Lower leg skin (tissue), 4 donors: ENCODE data around the gene IFT80. TPM values are rescaled to one million over a fixed set of nuclear protein-coding genes. Genes with fewer than 3 reads are reported as not detected.

Experiments used
- DNase-seq, 2 donors: peaks; one replicate each; pipeline ENCODE4 v3.0.0-alpha.2; 2019; ENCODE audit warnings: low spot score in 2 of 2
- H3K4me3 ChIP-seq: fragments of 200-600 bp; sonication (generic); 2 replicates; pipeline ENCODE4 v1.5.1; 2017; ENCODE audit warnings: mild to moderate bottlenecking, low read depth; ENCODE audit not compliant: poor library complexity, severe bottlenecking
- CTCF ChIP-seq, 3 donors: fragments of 450-650 bp; IDR thresholded peaks; one replicate each; pipeline ENCODE4 v1.5.1; 2016; ENCODE audit warnings: antibody characterized with exemption in 3 of 3, mild to moderate bottlenecking in 3 of 3, moderate library complexity in 2 of 3
- POLR2A ChIP-seq, 2 donors: fragments of 450-650 bp; IDR thresholded peaks; one replicate each; pipeline ENCODE4 v1.6.1; 2016 to 2017; ENCODE audit warnings: antibody characterized with exemption in 2 of 2, mild to moderate bottlenecking in 1 of 2, moderate library complexity in 1 of 2
- WGBS, 2 donors: methylation state at CpG; one replicate each; pipeline ENCODE4 v1.1.5; 2018; 5-methylcytosine and 5-hydroxymethylcytosine counted together
- intact Hi-C: fragments of 100-400 bp; cut with DNase I; formaldehyde crosslinking; loops from one replicate; pipeline ENCODE4 v1.15.0; 2023; ENCODE audit warnings: low total_unique reads
- total RNA-seq, 4 donors: library from RNA; depleted of rRNA; stranded (reverse); fragments of >200 nt; gene quantifications; one replicate each; pipeline ENCODE4 v1.1.0, GENCODE V29; 2016

Gene IFT80
- total RNA-seq, 4 donors from 2014 or later, result 9.7 to 15.7 (median 15.3) TPM

DNA sequence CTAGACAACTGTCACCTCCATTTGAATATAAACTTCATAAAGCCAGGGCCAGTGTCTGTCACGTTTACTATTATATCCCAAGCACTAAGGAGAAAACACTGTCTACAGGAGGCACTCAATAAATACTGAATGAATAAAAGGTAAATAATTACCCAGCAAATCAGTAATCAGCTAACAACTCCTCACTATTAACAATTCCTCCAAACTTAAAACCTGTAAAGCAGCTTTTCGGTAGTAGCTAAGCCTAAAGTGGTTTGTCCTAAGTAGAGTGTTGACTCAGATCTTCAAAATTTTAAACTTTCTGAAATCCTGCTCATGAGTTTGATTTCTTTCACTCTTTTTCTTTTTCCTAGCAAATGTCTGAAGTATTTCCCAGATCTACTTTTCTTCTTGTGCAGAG, 133.9 kb downstream of the IFT80 start:
- WGBS, 2 donors, result 93 to 97% methylated on average over 2 of the region's 2 CpGs

DNA sequence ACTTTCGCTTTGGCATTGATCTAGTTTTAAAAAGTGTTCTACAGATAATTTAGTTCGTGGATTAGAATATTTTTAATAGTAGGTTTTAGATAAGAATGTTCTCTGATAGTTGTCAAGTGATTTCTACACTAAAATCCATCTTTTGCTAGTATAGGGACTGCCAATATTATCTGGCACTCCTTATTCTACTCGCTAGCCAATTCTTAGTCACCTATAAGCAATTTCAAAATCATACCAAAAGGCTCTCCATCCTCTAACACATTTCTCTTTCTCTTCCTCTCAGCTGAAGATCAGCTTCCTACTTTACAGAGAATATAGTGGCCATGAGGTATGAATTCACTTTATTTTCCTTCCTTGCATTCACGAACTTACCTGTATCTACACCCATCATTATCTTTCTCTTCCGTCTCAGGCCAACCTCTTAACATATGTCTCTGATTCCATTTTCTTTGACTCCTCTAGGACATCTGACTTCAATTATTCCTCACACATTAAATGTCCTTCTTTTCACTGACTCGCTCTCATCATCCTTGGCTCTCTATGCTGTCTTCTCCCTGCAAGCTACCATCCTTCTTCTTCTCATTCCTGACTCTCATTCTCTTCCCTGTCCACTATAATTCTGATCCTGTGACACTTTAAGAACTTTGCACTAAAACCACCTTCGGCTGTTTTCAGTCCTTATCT, 138.3 kb downstream of the IFT80 start:
- H3K4me3 ChIP-seq, result no peak overlapping the region
- DNase-seq, result no peak
- intact Hi-C loops, result no loop called here
- TF ChIP-seq POLR2A (IDR thresholded peaks at IDR 0.05) (no peak), CTCF (IDR thresholded peaks at IDR 0.05) (no peak)
- 74 to 80% methylated on average over 7 of the region's 7 CpGs for WGBS, 2 donors

More for the DNA sequence above, 133.9 kb downstream of the IFT80 start:
- no peak for DNase-seq
- intact Hi-C loops, result no loop called here
- TF ChIP-seq POLR2A (IDR thresholded peaks at IDR 0.05) (no peak), CTCF (IDR thresholded peaks at IDR 0.05) (no peak)
- H3K4me3 ChIP-seq, result no peak overlapping the region

DNA sequence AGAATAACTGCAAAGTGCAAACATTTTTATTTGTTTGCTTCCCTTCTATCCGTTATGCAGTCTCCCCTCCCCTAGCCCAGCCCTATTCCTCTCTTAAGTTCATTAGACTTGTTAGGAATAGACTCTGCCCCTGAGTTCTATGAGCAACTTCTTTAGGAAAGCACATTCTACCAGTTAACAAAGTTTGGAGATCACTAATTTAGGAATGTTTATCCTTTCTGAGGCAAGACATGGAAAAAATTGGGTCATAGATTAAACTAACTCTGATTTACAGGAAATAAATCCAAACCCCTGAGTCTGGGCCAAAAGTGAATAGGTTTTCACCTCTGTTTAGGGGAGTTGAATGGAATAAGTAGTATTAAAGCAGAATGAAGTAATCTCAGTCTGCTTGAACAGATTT, 139.4 kb downstream of the IFT80 start:
- H3K4me3 ChIP-seq, result no peak overlapping the region
- TF ChIP-seq POLR2A (IDR thresholded peaks at IDR 0.05) (no peak), CTCF (IDR thresholded peaks at IDR 0.05) (no peak)
- 80 to 91% methylated on average over 1 of the region's 1 CpG for WGBS, 2 donors
- no peak for DNase-seq
- intact Hi-C loops, result no loop called here

DNA sequence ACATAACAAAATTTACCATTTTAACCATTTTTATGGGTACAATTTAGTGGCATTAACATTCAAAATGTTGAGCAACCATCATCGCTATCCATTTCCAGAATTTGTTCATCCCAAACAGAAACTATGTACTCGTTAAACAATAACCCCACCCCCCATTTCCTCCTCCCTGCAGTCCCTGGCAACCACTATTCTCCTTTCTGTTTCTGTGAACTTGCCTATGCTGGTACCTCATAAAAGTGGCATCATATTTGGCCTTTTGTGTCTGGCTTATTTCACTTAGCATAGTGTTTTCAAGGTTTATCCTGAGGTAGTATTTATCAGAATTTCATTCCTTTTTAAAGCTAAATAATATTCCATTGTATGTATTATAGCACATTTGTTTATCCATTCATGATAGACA, 141.4 kb downstream of the IFT80 start:
- no peak for DNase-seq
- H3K4me3 ChIP-seq, result no peak overlapping the region
- 81 to 83% methylated on average over 2 of the region's 2 CpGs for WGBS, 2 donors
- intact Hi-C loops, result no loop called here
- TF ChIP-seq CTCF (IDR thresholded peaks at IDR 0.05) (no peak), POLR2A (IDR thresholded peaks at IDR 0.05) (no peak)

GRCh38 chr3:160253298-160253697, 145.7 kb downstream of the IFT80 start:
- TF ChIP-seq POLR2A (IDR thresholded peaks at IDR 0.05), result no peak
- TF ChIP-seq CTCF (IDR thresholded peaks at IDR 0.05), result no peak
- no peak overlapping the region for H3K4me3 ChIP-seq
- intact Hi-C loops, result no loop called here
- DNase-seq, result no peak

- no peak for DNase-seq
- TF ChIP-seq CTCF (IDR thresholded peaks at IDR 0.05), result no peak
- TF ChIP-seq POLR2A (IDR thresholded peaks at IDR 0.05), result no peak
- H3K4me3 ChIP-seq, result no peak overlapping the region
- whole genome bisulfite sequencing, 2 donors, result 82 to 86% methylated on average over 1 of the region's 1 CpG
- intact Hi-C loops, result no loop called here
Measured at GRCh38 chr3:160247766-160248165, 151.3 kb downstream of the IFT80 start.
